ENCODE data around the gene CACNG4.

The CACNG4 gene

GRCh38 chr17:67050471-67051154, 86.1 kb downstream of the CACNG4 start:
- no peak overlapping the region for H3K4me3 ChIP-seq (ENCODE audit: low read depth, low read length)
- no peak for DNase-seq (ENCODE audit: low read depth)
- TF ChIP-seq CTCF (conservative IDR thresholded peaks at IDR 0.05; ENCODE audit: low read depth, low read length) = no peak

GRCh38 chr17:67051155-67051538, 86.6 kb downstream of the CACNG4 start:
- no peak for DNase-seq (ENCODE audit: low read depth)
- H3K4me3 ChIP-seq (ENCODE audit: low read depth, low read length) = no peak overlapping the region
- no peak for TF ChIP-seq CTCF (conservative IDR thresholded peaks at IDR 0.05; ENCODE audit: low read depth, low read length)

GRCh38 chr17:67051837-67052236, 87.3 kb downstream of the CACNG4 start:
- no peak for DNase-seq (ENCODE audit: low read depth)
- no peak overlapping the region for H3K4me3 ChIP-seq (ENCODE audit: low read depth, low read length)
- no peak for TF ChIP-seq CTCF (conservative IDR thresholded peaks at IDR 0.05; ENCODE audit: low read depth, low read length)

GRCh38 chr17:67052720-67053437, 88.4 kb downstream of the CACNG4 start:
- no peak for DNase-seq (ENCODE audit: low read depth)
- no peak for TF ChIP-seq CTCF (conservative IDR thresholded peaks at IDR 0.05; ENCODE audit: low read depth, low read length)
- H3K4me3 ChIP-seq (ENCODE audit: low read depth, low read length) = no peak overlapping the region

GRCh38 chr17:67053438-67054000, 89.0 kb downstream of the CACNG4 start:
- no peak for DNase-seq (ENCODE audit: low read depth)
- no peak overlapping the region for H3K4me3 ChIP-seq (ENCODE audit: low read depth, low read length)
- TF ChIP-seq CTCF (conservative IDR thresholded peaks at IDR 0.05; ENCODE audit: low read depth, low read length) = no peak

- TF ChIP-seq CTCF (conservative IDR thresholded peaks at IDR 0.05; ENCODE audit: low read depth, low read length) = no peak
- DNase-seq (ENCODE audit: low read depth) = no peak
- no peak overlapping the region for H3K4me3 ChIP-seq (ENCODE audit: low read depth, low read length)
Observed at GRCh38 chr17:67054011-67054591, 89.6 kb downstream of the CACNG4 start.
